ENCODE measurements around the gene GARIN3.

GARIN3 gene

GRCh38 chr5:157184117-157184670 lies 18.1 kb upstream of the GARIN3 start:
- DNase-seq = no peak

- DNase-seq = no peak
These were observed 16.2 kb upstream of the GARIN3 start for GRCh38 chr5:157182143-157182757.

DNA sequence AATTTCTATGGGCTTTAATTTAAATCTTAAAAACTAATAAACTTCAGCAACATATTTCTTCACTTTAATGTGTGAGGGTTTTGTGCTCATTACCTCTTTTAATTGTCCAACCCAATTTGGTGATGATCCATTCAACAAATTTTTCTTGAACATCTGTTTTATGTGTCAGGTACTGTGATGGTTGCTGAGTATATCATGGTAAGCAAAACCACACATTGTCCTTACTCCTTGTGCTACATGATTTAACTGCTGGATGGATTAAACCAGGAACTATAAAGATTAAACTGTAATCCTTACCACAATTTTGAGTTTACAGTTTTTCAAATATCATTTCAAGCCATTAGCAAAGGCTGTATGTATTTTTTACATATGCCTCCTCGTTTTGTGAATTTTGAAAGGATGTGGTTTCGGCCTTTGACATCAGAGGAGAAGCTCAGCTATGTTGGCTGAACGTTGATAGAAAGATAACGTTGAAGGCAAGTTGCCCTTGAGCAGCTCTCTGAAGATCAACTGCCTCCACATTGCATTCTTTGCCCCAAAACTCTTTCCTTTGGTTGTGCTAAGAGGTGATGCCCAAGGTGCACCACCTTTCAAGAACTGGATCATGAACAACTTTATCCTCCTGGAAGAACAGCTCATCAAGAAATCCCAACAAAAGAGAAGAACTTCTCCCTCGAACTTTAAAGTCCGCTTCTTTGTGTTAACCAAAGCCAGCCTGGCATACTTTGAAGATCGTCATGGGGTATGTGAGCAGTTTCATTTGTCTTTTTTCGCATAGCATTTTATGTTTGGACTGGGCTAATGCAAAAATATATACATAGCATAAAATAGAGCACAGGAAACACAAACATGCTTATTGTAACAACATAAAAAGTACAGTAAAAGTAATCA lies 14.6 kb upstream of the GARIN3 start, which contains the start of gene ITK:
Gene ITK (plus strand): TSS at position 467 of the 891 bp plus-strand sequence. CDS start 138 bp downstream, at position 605.
- DNase-seq = no peak

- DNase-seq = no peak
These were observed 12.9 kb upstream of the GARIN3 start for GRCh38 chr5:157178966-157179365.

DNA sequence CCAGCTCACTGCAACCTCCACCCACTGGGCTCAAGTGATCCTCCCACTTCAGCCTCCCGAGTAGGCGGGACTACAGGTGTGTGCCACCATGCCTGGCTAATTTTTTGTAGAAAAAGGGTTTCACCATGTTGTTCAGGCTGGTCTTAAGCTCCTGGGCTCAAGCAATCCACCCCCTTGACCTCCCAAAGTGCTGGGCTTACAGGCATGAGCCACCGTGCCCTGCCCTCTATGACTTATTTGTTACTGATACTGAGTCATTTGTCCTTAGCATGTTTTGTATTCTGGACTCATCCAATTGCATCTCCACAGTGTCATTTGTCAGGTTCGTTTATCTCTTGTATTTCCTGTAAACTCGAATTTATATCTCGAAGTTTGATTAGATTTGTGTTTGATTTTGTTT lies 11.9 kb upstream of the GARIN3 start:
- DNase-seq = no peak

DNA sequence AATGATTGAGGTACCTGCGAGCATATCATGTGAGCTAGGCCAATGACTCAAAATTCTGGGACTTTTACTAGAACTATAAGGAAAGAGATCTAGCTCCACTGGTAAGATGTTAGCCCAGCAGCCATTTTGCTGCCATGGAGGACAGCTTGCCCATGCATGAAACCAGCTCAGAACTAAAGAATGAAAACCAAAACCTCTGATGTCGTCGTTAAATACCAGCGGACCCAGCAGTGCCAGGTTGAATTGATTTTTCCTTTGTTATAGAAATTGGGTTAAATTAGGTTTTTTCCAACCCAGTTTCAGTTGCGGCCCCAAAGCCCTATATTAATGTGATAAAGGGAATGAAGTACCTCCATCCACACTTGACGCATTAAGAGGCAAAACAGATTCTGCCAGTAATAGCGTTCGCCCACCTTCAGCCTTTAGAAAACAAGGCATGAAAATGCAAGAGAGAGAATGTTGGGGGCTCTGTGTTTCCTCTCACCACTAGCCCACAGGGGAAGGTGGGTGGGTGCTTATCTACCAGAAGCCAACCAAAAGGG lies 9.1 kb upstream of the GARIN3 start:
- DNase-seq = no peak

DNA sequence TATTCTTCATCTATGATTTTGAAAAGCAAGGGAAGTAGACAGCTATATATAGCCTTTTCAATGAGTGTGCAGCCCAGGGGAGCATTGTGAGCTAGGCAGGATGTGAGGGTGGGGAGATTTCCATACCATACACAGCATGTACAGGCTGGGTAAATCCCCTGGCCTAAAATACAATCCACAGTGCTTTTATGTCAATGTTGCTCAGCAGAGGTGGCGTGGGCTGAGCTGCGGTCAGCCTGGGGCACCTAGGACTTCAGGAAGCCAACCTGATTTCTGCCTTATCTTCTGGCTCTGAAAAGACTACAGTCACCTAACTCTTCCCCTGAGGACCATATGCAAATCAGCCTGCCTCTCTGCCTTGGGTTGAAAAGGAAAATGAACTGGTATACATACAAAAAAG lies 6.3 kb upstream of the GARIN3 start:
- peak; percentile 88 for DNase-seq

GRCh38 chr5:157168286-157168685 lies 2.2 kb upstream of the GARIN3 start:
- DNase-seq = no peak

GRCh38 chr5:157167214-157167621 lies 1.2 kb upstream of the GARIN3 start:
- no peak for DNase-seq

GRCh38 chr5:157165668-157166067 lies 396 bp downstream of the GARIN3 start:
- DNase-seq = no peak

GRCh38 chr5:157165261-157165660 lies 803 bp downstream of the GARIN3 start:
- DNase-seq = no peak

GRCh38 chr5:157164521-157164920 lies 1.5 kb downstream of the GARIN3 start:
- DNase-seq = no peak

DNA sequence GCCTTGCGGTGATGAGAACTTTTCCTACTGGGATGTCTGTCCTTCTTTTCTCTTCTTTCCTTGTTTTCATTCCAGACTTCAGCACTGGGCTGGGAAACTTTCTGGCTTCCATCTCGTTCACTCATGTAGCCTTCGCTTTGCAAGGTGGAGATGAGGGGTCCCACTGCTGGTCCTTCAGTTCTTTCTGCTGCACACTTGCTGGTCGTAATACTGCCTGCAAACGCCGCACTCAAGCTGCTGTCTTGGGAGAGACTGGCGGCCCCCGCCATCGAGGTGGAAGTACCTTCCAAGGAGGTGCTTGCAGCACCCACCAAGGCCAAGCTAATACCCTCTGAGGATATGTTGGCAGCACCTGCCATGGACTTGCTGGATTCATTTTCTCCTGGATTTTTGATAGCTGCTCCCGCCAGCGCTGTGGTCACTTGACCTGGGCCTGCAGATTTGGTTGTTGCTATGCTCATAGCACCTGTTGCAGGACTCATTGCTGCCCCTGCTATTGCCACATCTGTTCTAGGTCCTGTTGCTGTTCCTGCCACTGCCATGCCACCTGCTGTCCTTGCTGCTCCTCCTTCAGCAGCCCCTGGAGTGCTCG lies 3.0 kb downstream of the GARIN3 start:
- no peak for DNase-seq

DNA sequence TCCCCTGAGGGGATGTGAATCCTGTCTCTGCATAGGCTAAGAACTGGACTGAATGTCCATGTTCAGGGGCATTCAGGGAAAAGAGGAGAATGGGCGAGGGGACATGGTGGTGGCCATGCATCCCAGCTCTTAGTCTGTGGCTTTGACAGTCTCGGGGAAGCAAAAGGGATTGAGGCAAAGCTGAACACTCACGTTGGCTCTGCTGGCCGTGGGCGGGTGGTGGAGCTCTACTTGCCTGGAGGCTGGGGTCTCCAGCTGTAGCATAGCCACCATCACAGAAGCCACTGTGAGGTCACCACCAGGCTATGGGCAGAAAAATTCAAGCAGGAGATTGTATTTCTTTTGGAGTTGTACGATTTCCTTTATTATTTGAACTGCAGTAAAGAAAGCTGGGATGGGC lies 4.1 kb downstream of the GARIN3 start:
- DNase-seq = no peak

- DNase-seq = peak; percentile 32
These were observed 6.1 kb downstream of the GARIN3 start for GRCh38 chr5:157160001-157160400.

- no peak for DNase-seq
These were observed 6.8 kb downstream of the GARIN3 start for GRCh38 chr5:157159209-157159751.

GRCh38 chr5:157157293-157157891 lies 8.7 kb downstream of the GARIN3 start:
- no peak for DNase-seq

DNA sequence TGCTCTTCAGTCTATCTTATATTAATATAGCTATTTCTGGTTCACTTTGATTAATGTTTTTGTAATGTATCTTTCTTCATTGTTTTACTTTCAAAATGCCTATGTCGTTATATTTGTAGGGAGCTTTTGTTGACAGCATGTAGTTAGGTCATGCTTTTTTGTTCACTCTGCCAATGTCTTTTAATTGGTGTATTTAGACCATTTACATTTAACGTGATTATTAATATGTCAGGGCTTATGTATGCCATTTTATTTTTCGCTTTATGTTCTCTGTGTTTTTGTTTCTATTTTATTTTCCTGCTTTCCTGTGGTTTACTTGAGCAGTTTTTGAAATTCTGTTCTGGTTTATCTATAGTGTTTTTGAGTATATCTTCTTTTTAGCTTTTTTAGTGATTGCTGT lies 10.8 kb downstream of the GARIN3 start:
- DNase-seq = no peak

- no peak for DNase-seq
These were observed 15.1 kb downstream of the GARIN3 start for GRCh38 chr5:157150995-157151394.

GRCh38 chr5:157148734-157149615 lies 17.1 kb downstream of the GARIN3 start:
- DNase-seq = peak; percentile 72

Data from stimulated activated CD4-positive, alpha-beta T cell treated with anti-CD3 and anti-CD28 coated beads, Interleukin-4, amount 100 ng/mL, for 1 hour (primary cell).